DMS153 (cell line): ENCODE measurements around the gene WWOX.

ENCODE experiments used
- DNase-seq: peaks from one replicate; lab custom pipeline; 2025; lab: John Stamatoyannopoulos, UW

The WWOX gene

GRCh38 chr16:78906135-78906534 is 806.7 kb downstream of the WWOX start:
- no peak for DNase-seq

- no peak for DNase-seq
These were observed 809.8 kb downstream of the WWOX start for GRCh38 chr16:78909226-78909625.

GRCh38 chr16:78915811-78916345 is 816.4 kb downstream of the WWOX start:
- no peak for DNase-seq

- no peak for DNase-seq
These were observed 817.6 kb downstream of the WWOX start for GRCh38 chr16:78916928-78917545.

- DNase-seq = no peak
These were observed 819.4 kb downstream of the WWOX start for GRCh38 chr16:78918805-78919305.

- DNase-seq = no peak
These were observed 820.4 kb downstream of the WWOX start for GRCh38 chr16:78919852-78920251.

GRCh38 chr16:78920621-78921020 is 821.2 kb downstream of the WWOX start:
- no peak for DNase-seq

- DNase-seq = no peak
These were observed 825.8 kb downstream of the WWOX start for GRCh38 chr16:78925083-78925767.

- DNase-seq = peak; percentile 53
These were observed 827.3 kb downstream of the WWOX start for GRCh38 chr16:78926723-78927210.

GRCh38 chr16:78927766-78928165 is 828.3 kb downstream of the WWOX start:
- DNase-seq = no peak

- DNase-seq = no peak
These were observed 830.4 kb downstream of the WWOX start for GRCh38 chr16:78929841-78930240.

- no peak for DNase-seq
These were observed 831.1 kb downstream of the WWOX start for GRCh38 chr16:78930561-78930960.

GRCh38 chr16:78931267-78931666 is 831.8 kb downstream of the WWOX start:
- no peak for DNase-seq

GRCh38 chr16:78931678-78932077 is 832.2 kb downstream of the WWOX start:
- no peak for DNase-seq

- DNase-seq = no peak
These were observed 833.0 kb downstream of the WWOX start for GRCh38 chr16:78932355-78932943.

GRCh38 chr16:78936060-78936459 is 836.6 kb downstream of the WWOX start:
- no peak for DNase-seq

GRCh38 chr16:78939597-78939996 is 840.1 kb downstream of the WWOX start:
- no peak for DNase-seq

GRCh38 chr16:78942625-78943245 is 843.3 kb downstream of the WWOX start:
- DNase-seq = no peak

GRCh38 chr16:78945336-78945735 is 845.9 kb downstream of the WWOX start:
- no peak for DNase-seq

- no peak for DNase-seq
These were observed 847.1 kb downstream of the WWOX start for GRCh38 chr16:78946556-78946955.

GRCh38 chr16:78950768-78951167 is 851.3 kb downstream of the WWOX start:
- DNase-seq = no peak

GRCh38 chr16:78952630-78953029 is 853.2 kb downstream of the WWOX start:
- DNase-seq = peak; percentile 6
